Gastroesophageal sphincter (tissue), 3 donors: ENCODE results near the gene RBM23.

ENCODE experiments used
- CTCF ChIP-seq, 4 experiments: fragments of 200-600 bp in 2 of 4; fragments of 450-650 bp in 2 of 4; sonication (generic) in 1 of 4; IDR thresholded peaks; one replicate each; pipeline ENCODE4 v1.5.1; 2017 to 2019; ENCODE audit warnings: antibody characterized with exemption in 4 of 4, mild to moderate bottlenecking in 2 of 4, moderate library complexity in 2 of 4
- EP300 ChIP-seq: sonication (generic); formaldehyde crosslinking; IDR thresholded peaks from one replicate; pipeline ENCODE4 v1.6.1; 2017; ENCODE audit warnings: antibody characterized with exemption, mild to moderate bottlenecking
- POLR2A ChIP-seq, 2 donors: fragments of 450-650 bp; IDR thresholded peaks; one replicate each; pipeline ENCODE4 v1.6.1; 2017; ENCODE audit warnings: antibody characterized with exemption in 2 of 2, mild to moderate bottlenecking in 2 of 2, moderate library complexity in 1 of 2

GRCh38 chr14:22900081-22900799 is 18.7 kb downstream of the RBM23 start:
- TF ChIP-seq CTCF (IDR thresholded peaks at IDR 0.05) = peak in 3 of 4 experiments; percentile 33 to 66 (median 34)
- no peak for TF ChIP-seq POLR2A (IDR thresholded peaks at IDR 0.05)
- no peak for TF ChIP-seq EP300
